ENCODE measurements around the gene CASP1. TPM values are rescaled to one million over a fixed set of nuclear protein-coding genes. Genes with fewer than 3 reads are reported as not detected.
"Not testable (repeated sequence)": the region's sequence is repeated elsewhere in the genome, so short reads cannot be mapped to it uniquely, and the experiment has no call there.

The CASP1 gene
- total RNA-seq, 1 donor from 2014 or later: 10.8 TPM

DNA sequence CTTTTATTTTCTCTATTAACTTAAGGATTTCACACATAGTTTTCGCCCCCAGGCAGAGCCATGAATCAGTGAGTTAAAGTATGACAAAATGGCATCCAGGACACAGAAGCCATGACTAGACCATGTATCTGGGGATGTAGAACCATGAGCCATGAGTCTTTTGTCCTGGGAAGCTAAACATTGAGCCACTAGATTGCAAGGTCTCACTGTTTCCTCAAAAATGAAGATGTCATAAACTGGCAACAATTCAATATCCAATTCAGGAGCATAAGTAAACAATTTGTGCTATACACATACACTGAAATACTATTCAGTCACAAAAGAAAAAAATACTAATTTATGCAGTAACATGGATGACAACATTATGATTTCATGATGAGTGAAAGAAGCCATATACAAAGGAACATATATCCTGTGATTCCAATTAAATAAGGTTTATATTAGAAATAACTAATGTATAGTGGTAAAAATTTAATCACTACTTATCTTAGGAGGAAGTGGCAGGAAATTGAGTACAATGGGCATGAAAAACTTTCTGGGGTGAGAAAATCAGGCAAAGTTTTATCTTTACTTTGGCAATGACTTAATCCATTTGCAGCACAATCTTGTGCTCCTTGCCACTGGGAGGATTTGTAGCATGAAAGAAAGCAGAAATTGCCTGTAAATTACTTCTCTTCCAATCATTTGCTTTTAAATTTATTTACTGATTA, 38.7 kb upstream of the CASP1 start:
- DNase-seq (ENCODE audit: low read depth) (peak; percentile 33), FAIRE-seq (no peak)
- TF ChIP-seq, protein P1, sequence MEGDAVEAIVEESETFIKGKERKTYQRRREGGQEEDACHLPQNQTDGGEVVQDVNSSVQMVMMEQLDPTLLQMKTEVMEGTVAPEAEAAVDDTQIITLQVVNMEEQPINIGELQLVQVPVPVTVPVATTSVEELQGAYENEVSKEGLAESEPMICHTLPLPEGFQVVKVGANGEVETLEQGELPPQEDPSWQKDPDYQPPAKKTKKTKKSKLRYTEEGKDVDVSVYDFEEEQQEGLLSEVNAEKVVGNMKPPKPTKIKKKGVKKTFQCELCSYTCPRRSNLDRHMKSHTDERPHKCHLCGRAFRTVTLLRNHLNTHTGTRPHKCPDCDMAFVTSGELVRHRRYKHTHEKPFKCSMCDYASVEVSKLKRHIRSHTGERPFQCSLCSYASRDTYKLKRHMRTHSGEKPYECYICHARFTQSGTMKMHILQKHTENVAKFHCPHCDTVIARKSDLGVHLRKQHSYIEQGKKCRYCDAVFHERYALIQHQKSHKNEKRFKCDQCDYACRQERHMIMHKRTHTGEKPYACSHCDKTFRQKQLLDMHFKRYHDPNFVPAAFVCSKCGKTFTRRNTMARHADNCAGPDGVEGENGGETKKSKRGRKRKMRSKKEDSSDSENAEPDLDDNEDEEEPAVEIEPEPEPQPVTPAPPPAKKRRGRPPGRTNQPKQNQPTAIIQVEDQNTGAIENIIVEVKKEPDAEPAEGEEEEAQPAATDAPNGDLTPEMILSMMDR (IDR thresholded peaks at IDR 0.05; ENCODE audit: insufficient read depth, low read length, severe bottlenecking): no peak
- Histone ChIP-seq H3K4me3 (ENCODE audit: low read depth, low read length) (no peak overlapping the region), H3K27me3 (ENCODE audit: control insufficient read depth, insufficient read depth, low read length) (no peaks in the 10 kb centered on the region), H3K36me3 (ENCODE audit: control insufficient read depth, insufficient read depth, low read length) (no peaks in the 10 kb centered on the region)

DNA sequence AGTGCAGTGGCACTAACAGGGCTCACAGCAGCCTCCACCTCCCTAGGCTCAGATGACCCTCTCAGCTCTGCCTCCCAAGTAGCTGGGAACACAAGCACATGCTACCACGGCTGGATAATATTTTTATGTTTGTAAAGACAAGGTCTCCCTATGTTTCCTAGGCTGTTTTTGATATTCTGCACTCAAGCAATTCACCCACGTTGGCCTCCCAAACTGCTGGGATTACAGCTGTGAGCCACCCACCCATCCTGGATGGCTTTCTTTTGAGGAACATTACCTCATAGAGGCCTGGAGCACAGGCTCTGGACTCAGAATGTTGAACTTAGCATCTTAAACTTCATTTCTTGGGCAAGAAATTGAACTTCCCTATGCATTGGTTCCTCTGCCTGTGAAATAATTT, 37.1 kb upstream of the CASP1 start:
- not testable (repeated sequence) for H3K4me3 ChIP-seq (ENCODE audit: low read depth, low read length); FAIRE-seq; H3K36me3 ChIP-seq (ENCODE audit: control insufficient read depth, insufficient read depth, low read length); H3K27me3 ChIP-seq (ENCODE audit: control insufficient read depth, insufficient read depth, low read length); DNase-seq (ENCODE audit: low read depth)

- Histone ChIP-seq H3K4me3 (ENCODE audit: low read depth, low read length) (no peak overlapping the region), H3K27me3 (ENCODE audit: control insufficient read depth, insufficient read depth, low read length) (no peaks in the 10 kb centered on the region), H3K36me3 (ENCODE audit: control insufficient read depth, insufficient read depth, low read length) (no peaks in the 10 kb centered on the region)
- TF ChIP-seq, protein P1 (IDR thresholded peaks at IDR 0.05; ENCODE audit: insufficient read depth, low read length, severe bottlenecking): no peak
- FAIRE-seq (no peak), DNase-seq (ENCODE audit: low read depth) (peak; percentile 49)
Measured at GRCh38 chr11:105071089-105071732, 36.3 kb upstream of the CASP1 start.

DNA sequence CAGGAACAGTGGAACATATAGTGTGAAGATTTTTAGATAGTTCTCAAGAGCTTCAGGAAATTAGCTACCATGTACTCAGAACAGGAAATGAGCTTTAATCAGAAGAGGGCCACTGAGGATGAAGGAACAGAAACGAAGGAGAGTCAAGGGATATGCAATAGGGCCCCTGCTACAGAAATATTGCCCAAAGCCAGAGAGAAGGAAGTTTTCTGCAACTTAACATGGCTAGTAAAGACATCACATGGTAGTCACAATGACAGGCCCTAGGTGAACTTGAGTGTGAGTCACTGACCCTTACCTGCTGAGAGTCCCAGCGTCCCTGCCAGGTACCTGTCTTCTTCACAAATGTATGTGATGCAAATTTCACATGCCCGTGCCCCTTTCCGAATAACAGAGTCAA, 35.4 kb upstream of the CASP1 start:
- DNase-seq (ENCODE audit: low read depth) (peak; percentile 18), FAIRE-seq (no peak)
- no peaks in the 10 kb centered on the region for H3K27me3 ChIP-seq (ENCODE audit: control insufficient read depth, insufficient read depth, low read length)
- H3K36me3 ChIP-seq (ENCODE audit: control insufficient read depth, insufficient read depth, low read length): no peaks in the 10 kb centered on the region
- TF ChIP-seq, protein P1 (IDR thresholded peaks at IDR 0.05; ENCODE audit: insufficient read depth, low read length, severe bottlenecking): no peak
- no peak overlapping the region for H3K4me3 ChIP-seq (ENCODE audit: low read depth, low read length)

GRCh38 chr11:105069749-105070148, 34.8 kb upstream of the CASP1 start:
- not testable (repeated sequence) for H3K4me3 ChIP-seq (ENCODE audit: low read depth, low read length); H3K27me3 ChIP-seq (ENCODE audit: control insufficient read depth, insufficient read depth, low read length); H3K36me3 ChIP-seq (ENCODE audit: control insufficient read depth, insufficient read depth, low read length); DNase-seq (ENCODE audit: low read depth)
- FAIRE-seq: peak; percentile 52

- peak; percentile 26 for DNase-seq (ENCODE audit: low read depth)
- not testable (repeated sequence) for H3K4me3 ChIP-seq (ENCODE audit: low read depth, low read length); H3K27me3 ChIP-seq (ENCODE audit: control insufficient read depth, insufficient read depth, low read length); FAIRE-seq; H3K36me3 ChIP-seq (ENCODE audit: control insufficient read depth, insufficient read depth, low read length)
Measured at GRCh38 chr11:105063245-105063941, 28.4 kb upstream of the CASP1 start.

DNA sequence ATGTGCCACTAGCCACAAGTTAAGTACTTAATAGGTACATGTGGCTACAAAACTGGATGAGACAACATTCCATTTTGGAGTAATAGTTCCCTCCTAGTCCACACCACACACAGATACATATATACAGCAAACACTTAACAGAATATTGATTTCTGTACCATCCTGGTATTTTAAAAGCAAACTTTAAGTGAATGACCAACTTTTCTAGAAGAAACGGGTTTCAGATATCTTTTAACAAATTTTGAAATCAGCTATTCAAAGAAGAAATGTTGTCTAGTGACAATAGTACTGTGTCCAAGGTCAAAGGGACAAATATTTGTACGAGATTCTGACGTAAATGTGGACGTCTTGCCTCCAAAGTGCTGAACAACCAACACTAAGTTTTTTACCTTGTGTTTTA, 22.5 kb upstream of the CASP1 start:
- no peak for DNase-seq (ENCODE audit: low read depth)
- Histone ChIP-seq H3K27me3 (ENCODE audit: control insufficient read depth, insufficient read depth, low read length) (no peaks in the 10 kb centered on the region), H3K36me3 (ENCODE audit: control insufficient read depth, insufficient read depth, low read length) (no peaks in the 10 kb centered on the region), H3K4me3 (ENCODE audit: low read depth, low read length) (no peak overlapping the region)
- TF ChIP-seq, protein P1 (IDR thresholded peaks at IDR 0.05; ENCODE audit: insufficient read depth, low read length, severe bottlenecking): no peak
- no peak for FAIRE-seq
